H7 (cell line): Measurements from ENCODE around the gene SKI. TPM values are rescaled to one million over a fixed set of nuclear protein-coding genes. Genes with fewer than 3 reads are reported as not detected.
"Not testable (repeated sequence)": the region's sequence is repeated elsewhere in the genome, so short reads cannot be mapped to it uniquely, and the experiment has no call there.

ENCODE experiments used
- DNase-seq: peaks from one replicate; pipeline ENCODE4 v3.0.0; 2012
- H3K27me3 ChIP-seq: 2 replicates; pipeline ENCODE4 v1.6.0; 2011; ENCODE audit warnings: mild to moderate bottlenecking, low read length; ENCODE audit not compliant: control insufficient read depth, insufficient read depth
- H3K36me3 ChIP-seq: replicated peaks from 2 replicates; pipeline ENCODE4 v1.5.1; 2011; ENCODE audit warnings: low read length; ENCODE audit not compliant: control insufficient read depth, insufficient read depth
- H3K4me3 ChIP-seq: 2 replicates; pipeline ENCODE4 v1.5.1; 2011; ENCODE audit warnings: low read depth, mild to moderate bottlenecking, control low read depth, low read length, moderate library complexity; ENCODE audit not compliant: insufficient read depth
- total RNA-seq: library from RNA; depleted of rRNA; stranded (reverse); fragments of >200 nt; shearing (Covaris generic); gene quantifications from 2 replicates; pipeline ENCODE4 v1.2.3, GENCODE V29; 2014

SKI gene
- total RNA-seq, 1 experiment from 2014 or later, result 29.2 TPM

- Histone ChIP-seq H3K4me3 (no peak overlapping the region), H3K27me3 (peaks cover 2% of the 10 kb centered on the region; the same call in 1 of the 2 replicates), H3K36me3 (no peaks in the 10 kb centered on the region)
- DNase-seq, result no peak
These were observed 96.6 kb downstream of the SKI start for GRCh38 chr1:2324553-2325366.

GRCh38 chr1:2326524-2326923, 98.4 kb downstream of the SKI start:
- Histone ChIP-seq H3K4me3 (no peak overlapping the region), H3K27me3 (peaks cover 2% of the 10 kb centered on the region; the same call in 1 of the 2 replicates), H3K36me3 (no peaks in the 10 kb centered on the region)
- no peak for DNase-seq

GRCh38 chr1:2327162-2327561, 99.0 kb downstream of the SKI start:
- DNase-seq, H3K36me3 ChIP-seq, H3K27me3 ChIP-seq, H3K4me3 ChIP-seq: not testable (repeated sequence)

- Histone ChIP-seq H3K4me3 (no peak overlapping the region), H3K36me3 (no peaks in the 10 kb centered on the region), H3K27me3 (peaks cover 2% of the 10 kb centered on the region; the same call in 1 of the 2 replicates)
- DNase-seq, result no peak
These were observed 99.7 kb downstream of the SKI start for GRCh38 chr1:2327841-2328240.

GRCh38 chr1:2328676-2329455, 100.7 kb downstream of the SKI start:
- DNase-seq, result no peak

DNA sequence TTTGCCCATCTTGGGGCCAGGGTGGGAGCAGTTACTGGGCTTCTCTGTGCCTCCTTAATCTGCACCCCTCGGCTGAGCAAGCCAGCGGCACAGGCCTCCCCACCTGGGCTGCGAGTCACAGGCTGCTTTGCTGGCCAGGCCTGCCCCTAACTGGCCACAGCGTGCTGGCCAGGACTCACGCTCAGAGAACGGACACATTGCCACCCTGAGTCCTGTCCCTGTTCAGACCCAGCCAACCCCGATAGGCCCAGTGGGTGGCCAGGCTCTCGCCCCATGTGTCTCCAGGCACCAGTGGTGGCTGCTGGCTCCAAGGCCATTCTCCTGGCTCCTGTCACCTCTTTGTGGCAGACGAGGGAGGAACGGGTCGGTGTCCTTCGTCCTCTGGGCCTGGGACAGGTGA, 101.9 kb downstream of the SKI start:
- Histone ChIP-seq H3K27me3 (peaks cover 2% of the 10 kb centered on the region; the same call in 1 of the 2 replicates), H3K4me3 (no peak overlapping the region), H3K36me3 (no peaks in the 10 kb centered on the region)
- DNase-seq, result no peak

More at GRCh38 chr1:2328676-2329455, 100.7 kb downstream of the SKI start:
- H3K36me3 ChIP-seq, result no peaks in the 10 kb centered on the region
- H3K4me3 ChIP-seq, result no peak overlapping the region
- H3K27me3 ChIP-seq, result peaks cover 2% of the 10 kb centered on the region; the same call in 1 of the 2 replicates

- Histone ChIP-seq H3K27me3 (no peaks in the 10 kb centered on the region), H3K36me3 (no peaks in the 10 kb centered on the region), H3K4me3 (no peak overlapping the region)
- DNase-seq, result no peak
These were observed 102.5 kb downstream of the SKI start for GRCh38 chr1:2330519-2331199.

- no peak overlapping the region for H3K4me3 ChIP-seq
- no peaks in the 10 kb centered on the region for H3K36me3 ChIP-seq
- no peak for DNase-seq
- H3K27me3 ChIP-seq, result no peaks in the 10 kb centered on the region
These were observed 103.1 kb downstream of the SKI start for GRCh38 chr1:2331200-2331544.

DNA sequence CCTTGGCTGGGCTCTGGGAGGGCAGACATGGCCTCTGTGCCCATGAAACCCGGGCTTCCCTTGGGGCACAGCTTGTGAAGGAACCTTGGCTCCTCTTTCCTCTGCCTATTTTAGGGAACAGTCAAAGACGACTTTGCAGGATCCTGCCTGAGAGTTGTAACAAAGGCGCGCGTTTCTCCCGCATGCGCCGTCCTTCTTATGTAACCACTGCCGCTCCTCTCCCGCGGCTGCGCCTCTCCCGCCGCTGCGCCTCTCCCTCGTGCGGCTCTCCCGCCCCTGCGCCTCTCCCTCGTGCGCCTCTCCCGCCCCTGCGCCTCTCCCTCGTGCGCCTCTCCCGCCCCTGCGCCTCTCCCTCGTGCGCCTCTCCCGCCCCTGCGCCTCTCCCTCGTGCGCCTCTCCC, 103.5 kb downstream of the SKI start:
- not testable (repeated sequence) for H3K4me3 ChIP-seq, H3K36me3 ChIP-seq, DNase-seq, H3K27me3 ChIP-seq

DNA sequence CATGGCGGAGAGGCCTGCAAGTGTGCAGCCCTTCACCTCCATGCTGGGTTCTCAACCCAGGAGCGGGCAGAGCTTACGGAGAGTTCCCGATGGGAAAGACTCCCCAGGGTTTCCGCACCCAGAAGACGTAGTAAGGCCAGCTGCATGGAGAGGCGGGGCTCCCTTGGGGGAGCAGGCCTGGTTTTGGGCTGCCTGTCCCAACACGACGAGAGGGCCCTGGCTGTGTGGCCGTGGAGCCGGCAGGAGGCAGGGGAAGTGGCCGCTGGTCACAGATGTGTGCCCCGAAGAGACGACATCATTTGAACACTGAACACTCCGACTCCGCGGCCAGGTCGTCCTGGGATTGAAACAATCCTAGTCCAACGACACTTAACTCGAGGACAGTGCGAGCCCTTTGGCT, 106.2 kb downstream of the SKI start:
- no peaks in the 10 kb centered on the region for H3K36me3 ChIP-seq
- H3K4me3 ChIP-seq, result no peak overlapping the region
- DNase-seq, result no peak
- no peaks in the 10 kb centered on the region for H3K27me3 ChIP-seq

- no peaks in the 10 kb centered on the region for H3K27me3 ChIP-seq
- H3K36me3 ChIP-seq, result no peaks in the 10 kb centered on the region
- DNase-seq, result no peak
- no peak overlapping the region for H3K4me3 ChIP-seq
These were observed 106.9 kb downstream of the SKI start for GRCh38 chr1:2334883-2335534.

GRCh38 chr1:2335721-2336455, 107.8 kb downstream of the SKI start:
- no peak for DNase-seq
- Histone ChIP-seq H3K27me3 (no peaks in the 10 kb centered on the region), H3K4me3 (no peak overlapping the region), H3K36me3 (no peaks in the 10 kb centered on the region)

- no peaks in the 10 kb centered on the region for H3K27me3 ChIP-seq
- no peak overlapping the region for H3K4me3 ChIP-seq
- no peaks in the 10 kb centered on the region for H3K36me3 ChIP-seq
- DNase-seq, result no peak
These were observed 108.4 kb downstream of the SKI start for GRCh38 chr1:2336499-2336898.

DNA sequence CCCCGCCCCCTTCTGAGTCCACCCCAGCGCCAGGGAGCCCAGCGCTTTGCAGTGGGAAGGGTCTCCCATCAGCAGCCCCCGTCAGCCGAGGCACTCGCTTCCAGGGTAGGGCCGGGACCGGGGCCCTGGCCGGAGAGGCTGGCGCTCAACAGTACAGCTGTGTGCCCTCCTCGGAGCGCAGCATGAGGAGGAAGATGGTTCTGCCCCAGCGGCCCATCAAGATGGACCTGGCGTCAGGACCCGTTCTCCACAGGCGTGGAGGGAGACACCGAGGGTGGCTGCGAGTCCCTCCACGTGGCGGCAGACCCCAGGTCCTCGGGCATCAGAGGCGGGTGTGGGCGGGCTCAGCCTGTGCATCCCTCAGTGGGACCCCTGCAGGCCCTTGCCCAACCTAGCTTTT, 109.0 kb downstream of the SKI start:
- Histone ChIP-seq H3K36me3 (no peaks in the 10 kb centered on the region), H3K4me3 (no peak overlapping the region), H3K27me3 (no peaks in the 10 kb centered on the region)
- DNase-seq, result no peak
